ENCODE data around the gene BACH2. TPM values are rescaled to one million over a fixed set of nuclear protein-coding genes. Genes with fewer than 3 reads are reported as not detected.

The BACH2 gene
- total RNA-seq, 6 donors from 2014 or later, result 3.1 to 6.8 (median 5.3) TPM

GRCh38 chr6:90158936-90159335 is 137.7 kb downstream of the BACH2 start:
- H3K36me3 ChIP-seq, result no peaks in the 10 kb centered on the region
- ATAC-seq (ENCODE audit: low FRiP score in 2 of 2) (no peak), DNase-seq (no peak)
- TF ChIP-seq POLR2A (IDR thresholded peaks at IDR 0.05) (no peak), CTCF (IDR thresholded peaks at IDR 0.05) (no peak), POLR2AphosphoS5 (IDR thresholded peaks at IDR 0.05) (no peak), EP300 (IDR thresholded peaks at IDR 0.05) (no peak)
- H3K9me3 ChIP-seq, result no peaks in the 10 kb centered on the region
- peaks cover 3 to 14% (median 9%) of the 10 kb centered on the region in 4 donors for H3K4me1 ChIP-seq
- WGBS, 2 donors, result 58 to 61% methylated on average over 5 of the region's 5 CpGs
- H3K4me3 ChIP-seq, result no peak overlapping the region
- no peaks in the 10 kb centered on the region for H3K27me3 ChIP-seq
- H3K27ac ChIP-seq, result no peak overlapping the region

GRCh38 chr6:90157441-90157840 is 139.2 kb downstream of the BACH2 start:
- no peak for ATAC-seq (ENCODE audit: low FRiP score in 2 of 2)
- whole genome bisulfite sequencing, 2 donors, result 92 to 96% methylated on average over 7 of the region's 7 CpGs

GRCh38 chr6:90156861-90157260 is 139.8 kb downstream of the BACH2 start:
- 67 to 68% methylated on average over 5 of the region's 5 CpGs for WGBS, 2 donors
- peaks cover 3 to 14% (median 9%) of the 10 kb centered on the region in 4 donors for H3K4me1 ChIP-seq
- no peaks in the 10 kb centered on the region for H3K9me3 ChIP-seq
- no peaks in the 10 kb centered on the region for H3K27me3 ChIP-seq
- DNase-seq, result no peak
- no peaks in the 10 kb centered on the region for H3K36me3 ChIP-seq
- no peak overlapping the region for H3K4me3 ChIP-seq
- H3K27ac ChIP-seq, result no peak overlapping the region
- no peak for TF ChIP-seq EP300 (IDR thresholded peaks at IDR 0.05)
- TF ChIP-seq POLR2AphosphoS5 (IDR thresholded peaks at IDR 0.05), result no peak
- no peak for TF ChIP-seq POLR2A (IDR thresholded peaks at IDR 0.05)
- no peak for TF ChIP-seq CTCF (IDR thresholded peaks at IDR 0.05)
- ATAC-seq (ENCODE audit: low FRiP score in 2 of 2), result no peak

More at GRCh38 chr6:90157441-90157840, 139.2 kb downstream of the BACH2 start:
- no peaks in the 10 kb centered on the region for H3K9me3 ChIP-seq
- no peak for TF ChIP-seq POLR2AphosphoS5 (IDR thresholded peaks at IDR 0.05)
- no peak for TF ChIP-seq EP300 (IDR thresholded peaks at IDR 0.05)
- no peak for TF ChIP-seq POLR2A (IDR thresholded peaks at IDR 0.05)
- no peak for TF ChIP-seq CTCF (IDR thresholded peaks at IDR 0.05)
- H3K27ac ChIP-seq, result no peak overlapping the region
- DNase-seq, result no peak
- peaks cover 3 to 14% (median 9%) of the 10 kb centered on the region in 4 donors for H3K4me1 ChIP-seq
- no peaks in the 10 kb centered on the region for H3K36me3 ChIP-seq
- no peak overlapping the region for H3K4me3 ChIP-seq
- no peaks in the 10 kb centered on the region for H3K27me3 ChIP-seq

- peaks cover 0 to 4% (median 0%) of the 10 kb centered on the region in 4 donors for H3K9me3 ChIP-seq
- no peak overlapping the region for H3K27ac ChIP-seq
- H3K27me3 ChIP-seq, result no peaks in the 10 kb centered on the region
- 62 to 64% methylated on average over 8 of the region's 8 CpGs for WGBS, 2 donors
- H3K36me3 ChIP-seq, result no peaks in the 10 kb centered on the region
- H3K4me1 ChIP-seq, result peaks cover 2 to 14% (median 7%) of the 10 kb centered on the region in 4 donors
- no peak overlapping the region for H3K4me3 ChIP-seq
- DNase-seq, result no peak
- TF ChIP-seq POLR2A (IDR thresholded peaks at IDR 0.05), result no peak
- ATAC-seq (ENCODE audit: low FRiP score in 2 of 2), result no peak
These were observed 141.7 kb downstream of the BACH2 start for GRCh38 chr6:90154755-90155470.

GRCh38 chr6:90151576-90152422 is 144.8 kb downstream of the BACH2 start:
- Histone ChIP-seq H3K4me1 (peaks cover 3 to 17% (median 7%) of the 10 kb centered on the region in 4 donors), H3K27ac (no peak overlapping the region), H3K4me3 (no peak overlapping the region), H3K27me3 (no peaks in the 10 kb centered on the region), H3K9me3 (peaks cover 0 to 4% (median 0%) of the 10 kb centered on the region in 4 donors), H3K36me3 (no peaks in the 10 kb centered on the region)
- DNase-seq, result no peak
- ATAC-seq (ENCODE audit: low FRiP score in 2 of 2), result no peak
- WGBS, 2 donors, result 84 to 91% methylated on average over 4 of the region's 4 CpGs
- TF ChIP-seq POLR2A (IDR thresholded peaks at IDR 0.05) (no peak), EP300 (IDR thresholded peaks at IDR 0.05) (no peak), POLR2AphosphoS5 (IDR thresholded peaks at IDR 0.05) (no peak), CTCF (IDR thresholded peaks at IDR 0.05) (no peak)

Data from upper lobe of left lung (tissue), 6 donors.